ENCODE data around the gene SMAD6. TPM values are rescaled to one million over a fixed set of nuclear protein-coding genes. Genes with fewer than 3 reads are reported as not detected.

Gene SMAD6
- polyA plus RNA-seq, 1 donor from 2014 or later = 0.16 TPM

DNA sequence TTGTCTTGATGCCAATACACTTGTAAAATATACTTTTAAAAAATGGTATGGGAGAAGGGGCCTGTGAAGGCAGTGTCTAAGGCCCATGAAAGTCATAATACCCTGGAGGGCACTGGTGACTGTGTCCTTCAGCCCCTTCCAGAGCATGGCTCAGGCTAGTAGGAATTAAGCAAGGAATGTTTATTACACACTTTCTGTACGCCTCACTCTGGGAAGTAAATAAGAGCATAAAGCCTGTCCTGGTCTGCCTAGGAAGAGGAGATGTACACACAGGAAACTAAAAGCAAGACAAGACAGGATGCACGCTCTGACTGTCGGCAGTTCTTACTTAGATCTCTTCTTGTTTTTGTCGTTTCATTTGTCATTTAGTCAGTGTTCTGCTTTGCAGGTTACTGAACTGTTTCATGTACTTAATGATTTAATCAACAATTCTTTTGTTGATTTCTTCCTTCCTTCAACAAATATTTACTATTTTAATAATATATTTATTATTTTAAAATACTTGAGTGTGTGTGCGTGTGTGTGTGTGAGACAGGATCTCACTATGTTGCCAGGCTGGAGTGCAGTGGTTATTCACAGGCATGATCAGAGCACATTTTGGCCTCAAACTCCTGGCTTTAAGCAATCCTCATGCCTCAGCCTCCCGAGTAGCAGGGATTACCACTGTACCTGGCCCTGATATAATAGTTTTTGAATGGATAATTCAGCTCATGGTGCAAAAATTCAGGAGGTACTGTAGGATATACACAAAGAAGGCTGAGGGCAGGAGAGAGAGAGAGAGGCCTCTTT is 9.0 kb upstream of the SMAD6 start:
- no peak overlapping the region for H3K4me2 ChIP-seq (ENCODE audit: low read length)
- no peaks in the 10 kb centered on the region for H3K9me3 ChIP-seq (ENCODE audit: low read length)
- H3K27ac ChIP-seq (ENCODE audit: low read length) = no peak overlapping the region
- H3F3A ChIP-seq (ENCODE audit: insufficient read depth, low read length, poor library complexity, severe bottlenecking) = no peaks in the 10 kb centered on the region
- no peak overlapping the region for H2AFZ ChIP-seq (ENCODE audit: low read depth, low read length)
- no peak overlapping the region for H3K4me3 ChIP-seq (ENCODE audit: low read length)
- H3K79me2 ChIP-seq (replicated peaks; ENCODE audit: insufficient read depth, low read length) = no peaks in the 10 kb centered on the region
- no peaks in the 10 kb centered on the region for H3K27me3 ChIP-seq (ENCODE audit: insufficient read depth, low read depth, low read length)
- no peak for TF ChIP-seq RAD21 (conservative IDR thresholded peaks at IDR 0.05)
- no peak for TF ChIP-seq TAF1 (IDR thresholded peaks at IDR 0.05; ENCODE audit: low read depth)
- H3K36me3 ChIP-seq (ENCODE audit: insufficient read depth, low read length) = no peaks in the 10 kb centered on the region
- H4K20me1 ChIP-seq (ENCODE audit: insufficient read depth) = no peaks in the 10 kb centered on the region
- no peak overlapping the region for H3K9ac ChIP-seq (ENCODE audit: low read length)
- H3K9me2 ChIP-seq (ENCODE audit: insufficient read depth, low read length) = no peaks in the 10 kb centered on the region

- no peaks in the 10 kb centered on the region for H3K79me2 ChIP-seq (replicated peaks; ENCODE audit: insufficient read depth, low read length)
- H3K9ac ChIP-seq (ENCODE audit: low read length) = no peak overlapping the region
- H3K9me3 ChIP-seq (ENCODE audit: low read length) = no peaks in the 10 kb centered on the region
- H3K4me2 ChIP-seq (ENCODE audit: low read length) = no peak overlapping the region
- H2AFZ ChIP-seq (ENCODE audit: low read depth, low read length) = no peak overlapping the region
- no peak overlapping the region for H3K4me3 ChIP-seq (ENCODE audit: low read length)
- no peaks in the 10 kb centered on the region for H3F3A ChIP-seq (ENCODE audit: insufficient read depth, low read length, poor library complexity, severe bottlenecking)
- H4K20me1 ChIP-seq (ENCODE audit: insufficient read depth) = no peaks in the 10 kb centered on the region
- H3K36me3 ChIP-seq (ENCODE audit: insufficient read depth, low read length) = no peaks in the 10 kb centered on the region
- TF ChIP-seq POLR2AphosphoS5 (IDR thresholded peaks at IDR 0.05) (no peak), EZH2 (IDR thresholded peaks at IDR 0.05; ENCODE audit: borderline replicate concordance, insufficient read depth, low read length, poor library complexity, severe bottlenecking) (no peak), SMC3 (conservative IDR thresholded peaks at IDR 0.05; ENCODE audit: poor library complexity) (no peak), EP300 (conservative IDR thresholded peaks at IDR 0.05; ENCODE audit: poor library complexity, severe bottlenecking) (no peak), TAF1 (IDR thresholded peaks at IDR 0.05; ENCODE audit: low read depth) (no peak), MXI1 (conservative IDR thresholded peaks at IDR 0.05; ENCODE audit: poor library complexity, severe bottlenecking) (no peak), RAD21 (conservative IDR thresholded peaks at IDR 0.05) (no peak)
- TF ChIP-seq, protein P1, sequence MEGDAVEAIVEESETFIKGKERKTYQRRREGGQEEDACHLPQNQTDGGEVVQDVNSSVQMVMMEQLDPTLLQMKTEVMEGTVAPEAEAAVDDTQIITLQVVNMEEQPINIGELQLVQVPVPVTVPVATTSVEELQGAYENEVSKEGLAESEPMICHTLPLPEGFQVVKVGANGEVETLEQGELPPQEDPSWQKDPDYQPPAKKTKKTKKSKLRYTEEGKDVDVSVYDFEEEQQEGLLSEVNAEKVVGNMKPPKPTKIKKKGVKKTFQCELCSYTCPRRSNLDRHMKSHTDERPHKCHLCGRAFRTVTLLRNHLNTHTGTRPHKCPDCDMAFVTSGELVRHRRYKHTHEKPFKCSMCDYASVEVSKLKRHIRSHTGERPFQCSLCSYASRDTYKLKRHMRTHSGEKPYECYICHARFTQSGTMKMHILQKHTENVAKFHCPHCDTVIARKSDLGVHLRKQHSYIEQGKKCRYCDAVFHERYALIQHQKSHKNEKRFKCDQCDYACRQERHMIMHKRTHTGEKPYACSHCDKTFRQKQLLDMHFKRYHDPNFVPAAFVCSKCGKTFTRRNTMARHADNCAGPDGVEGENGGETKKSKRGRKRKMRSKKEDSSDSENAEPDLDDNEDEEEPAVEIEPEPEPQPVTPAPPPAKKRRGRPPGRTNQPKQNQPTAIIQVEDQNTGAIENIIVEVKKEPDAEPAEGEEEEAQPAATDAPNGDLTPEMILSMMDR (IDR thresholded peaks at IDR 0.05; ENCODE audit: poor library complexity, severe bottlenecking) = no peak
- TF ChIP-seq, protein P2, sequence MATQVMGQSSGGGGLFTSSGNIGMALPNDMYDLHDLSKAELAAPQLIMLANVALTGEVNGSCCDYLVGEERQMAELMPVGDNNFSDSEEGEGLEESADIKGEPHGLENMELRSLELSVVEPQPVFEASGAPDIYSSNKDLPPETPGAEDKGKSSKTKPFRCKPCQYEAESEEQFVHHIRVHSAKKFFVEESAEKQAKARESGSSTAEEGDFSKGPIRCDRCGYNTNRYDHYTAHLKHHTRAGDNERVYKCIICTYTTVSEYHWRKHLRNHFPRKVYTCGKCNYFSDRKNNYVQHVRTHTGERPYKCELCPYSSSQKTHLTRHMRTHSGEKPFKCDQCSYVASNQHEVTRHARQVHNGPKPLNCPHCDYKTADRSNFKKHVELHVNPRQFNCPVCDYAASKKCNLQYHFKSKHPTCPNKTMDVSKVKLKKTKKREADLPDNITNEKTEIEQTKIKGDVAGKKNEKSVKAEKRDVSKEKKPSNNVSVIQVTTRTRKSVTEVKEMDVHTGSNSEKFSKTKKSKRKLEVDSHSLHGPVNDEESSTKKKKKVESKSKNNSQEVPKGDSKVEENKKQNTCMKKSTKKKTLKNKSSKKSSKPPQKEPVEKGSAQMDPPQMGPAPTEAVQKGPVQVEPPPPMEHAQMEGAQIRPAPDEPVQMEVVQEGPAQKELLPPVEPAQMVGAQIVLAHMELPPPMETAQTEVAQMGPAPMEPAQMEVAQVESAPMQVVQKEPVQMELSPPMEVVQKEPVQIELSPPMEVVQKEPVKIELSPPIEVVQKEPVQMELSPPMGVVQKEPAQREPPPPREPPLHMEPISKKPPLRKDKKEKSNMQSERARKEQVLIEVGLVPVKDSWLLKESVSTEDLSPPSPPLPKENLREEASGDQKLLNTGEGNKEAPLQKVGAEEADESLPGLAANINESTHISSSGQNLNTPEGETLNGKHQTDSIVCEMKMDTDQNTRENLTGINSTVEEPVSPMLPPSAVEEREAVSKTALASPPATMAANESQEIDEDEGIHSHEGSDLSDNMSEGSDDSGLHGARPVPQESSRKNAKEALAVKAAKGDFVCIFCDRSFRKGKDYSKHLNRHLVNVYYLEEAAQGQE (IDR thresholded peaks at IDR 0.05; ENCODE audit: borderline replicate concordance) = no peak
- no peak overlapping the region for H3K27ac ChIP-seq (ENCODE audit: low read length)
- H3K9me2 ChIP-seq (ENCODE audit: insufficient read depth, low read length) = no peaks in the 10 kb centered on the region
- H3K27me3 ChIP-seq (ENCODE audit: insufficient read depth, low read depth, low read length) = peaks cover 18% of the 10 kb centered on the region
Observed at GRCh38 chr15:66696770-66697169, 5.3 kb upstream of the SMAD6 start.

Data from neural cell (in vitro differentiated cells).